K562 (cell line): ENCODE data around the gene ABHD18. TPM values are rescaled to one million over a fixed set of nuclear protein-coding genes. Genes with fewer than 3 reads are reported as not detected.
A peak's percentile ranks its signal among the peaks of the same experiment; 100 is the strongest.

ENCODE experiments used
- BCLAF1 ChIP-seq, 2 experiments: fragments of 450-650 bp in 1 of 2; IDR thresholded peaks; 2 replicates each; pipeline ENCODE4 v1.6.1; 2011 to 2017; ENCODE audit warnings: low read depth in 2 of 2, antibody characterized with exemption in 1 of 2, borderline replicate concordance in 1 of 2, low read length in 1 of 2, mild to moderate bottlenecking in 1 of 2, mixed read lengths in 1 of 2; ENCODE audit not compliant: control insufficient read depth in 1 of 2
- CBFB ChIP-seq: sonication (generic); formaldehyde crosslinking; IDR thresholded peaks from 2 replicates; pipeline ENCODE4 v1.4.0; 2020; ENCODE audit warnings: mild to moderate bottlenecking, missing genetic modification reagents
- CUX1 ChIP-seq: fragments of 200-800 bp; sonication (Bioruptor generic); IDR thresholded peaks from 2 replicates; pipeline ENCODE4 v1.6.1; 2016; ENCODE audit warnings: missing genetic modification characterization, missing compliant biosample characterization
- GATAD2A ChIP-seq: fragments of 450-650 bp; IDR thresholded peaks from 2 replicates; pipeline ENCODE4 v1.6.1; 2017
- HNRNPL ChIP-seq: fragments of 200-400 bp; formaldehyde crosslinking; IDR thresholded peaks from 2 replicates; pipeline ENCODE4 v1.6.1; 2017; ENCODE audit warnings: low read depth, mild to moderate bottlenecking, low read length
- LCOR ChIP-seq: sonication (generic); formaldehyde crosslinking; IDR thresholded peaks from 2 replicates; pipeline ENCODE4 v1.8.0; 2022; ENCODE audit warnings: mild to moderate bottlenecking, missing genetic modification reagents
- MYNN ChIP-seq, 2 experiments: sonication (generic); formaldehyde crosslinking in 1 of 2; IDR thresholded peaks; 2 replicates each; pipeline versions ENCODE4 v1.5.0 to v1.6.1; 2016 to 2020; ENCODE audit warnings: antibody characterized with exemption in 1 of 2, missing genetic modification reagents in 1 of 2
- NONO ChIP-seq, 2 experiments: fragments of 200-400 bp in 1 of 2; fragments of 450-650 bp in 1 of 2; formaldehyde crosslinking in 1 of 2; IDR thresholded peaks; 2 replicates each; pipeline ENCODE4 v1.6.1; 2017; ENCODE audit warnings: low read depth in 2 of 2, mild to moderate bottlenecking in 2 of 2, moderate library complexity in 2 of 2, low read length in 1 of 2
- NR4A1 ChIP-seq, 2 experiments: fragments of 250-450 bp in 1 of 2; fragments of 450-650 bp in 1 of 2; sonication (Bioruptor Pico) in 1 of 2; IDR thresholded peaks; 2 replicates each; pipeline versions ENCODE4 v1.4.0 to v1.6.1; 2016 to 2020; ENCODE audit warnings: mild to moderate bottlenecking in 2 of 2, missing compliant biosample characterization in 1 of 2, missing genetic modification characterization in 1 of 2, moderate library complexity in 1 of 2
- POLR2G ChIP-seq: fragments of 200-400 bp; formaldehyde crosslinking; IDR thresholded peaks from 2 replicates; pipeline ENCODE4 v1.6.1; 2017; ENCODE audit warnings: low read depth, mild to moderate bottlenecking, antibody characterized with exemption, low read length, moderate library complexity
- SFPQ ChIP-seq: fragments of 200-400 bp; formaldehyde crosslinking; IDR thresholded peaks from 2 replicates; pipeline ENCODE4 v1.6.1; 2017; ENCODE audit warnings: mild to moderate bottlenecking, low read depth, low read length, moderate library complexity
- SNIP1 ChIP-seq: fragments of 450-650 bp; IDR thresholded peaks from 2 replicates; pipeline ENCODE4 v1.7.1; 2017; ENCODE audit warnings: low read depth, mild to moderate bottlenecking
- ZNF124 ChIP-seq: sonication (generic); formaldehyde crosslinking; IDR thresholded peaks from 2 replicates; pipeline ENCODE4 v1.8.1; 2022; ENCODE audit warnings: missing genetic modification reagents
- ZNF79 ChIP-seq: fragments of 250-450 bp; sonication (Bioruptor Pico); IDR thresholded peaks from 2 replicates; pipeline ENCODE4 v1.4.0; 2020; ENCODE audit warnings: low read depth, mild to moderate bottlenecking, moderate library complexity
- ZSCAN32 ChIP-seq: fragments of 450-650 bp; formaldehyde crosslinking; IDR thresholded peaks from 2 replicates; pipeline ENCODE4 v1.4.0; 2020; ENCODE audit warnings: mild to moderate bottlenecking, moderate library complexity
- polyA plus RNA-seq, 8 experiments: library from polyadenylated mRNA; depleted of rRNA in 4 of 8; stranded (reverse) in 5 of 8; unstranded in 3 of 8; fragments of >200 nt; fragmentation: Nextera tagmentation in 2 of 8; fragmentation: Illumina TruSeq in 1 of 8; extraction: Ambion mirVana in 2 of 8; extraction: Trizol in 1 of 8; gene quantifications; 2 replicates each; pipeline versions ENCODE4 v1.2.1 to v1.2.3, GENCODE V29; 2011 to 2014; ENCODE audit warnings: inconsistent platforms in 1 of 8, missing spikeins in 1 of 8
- total RNA-seq, 7 experiments: library from RNA; depleted of rRNA in 6 of 7; stranded (reverse); fragments of >200 nt in 6 of 7; fragmentation: Illumina TruSeq in 2 of 7; extraction: Trizol in 2 of 7; gene quantifications; 2 replicates each; pipeline versions ENCODE4 v1.2.1 to v1.2.3, GENCODE V29; 2011 to 2021; ENCODE audit warnings: low replicate concordance in 1 of 7

ABHD18 gene
- total and polyA plus RNA-seq, 9 of the 15 experiments (the other 6 are each of a cell fraction or from before 2014, with no cell fraction given) = 6.1 to 25.0 (median 16.0) TPM

GRCh38 chr4:128060699-128061565, 95.7 kb downstream of the ABHD18 start, which contains the start of gene LARP1B (continued):
- no peak for TF ChIP-seq CUX1 (CRISPR knock-in tag)
- no peak for TF ChIP-seq ZNF79 (CRISPR knock-in tag)
- TF ChIP-seq SFPQ = no peak
- no peak for TF ChIP-seq LCOR (CRISPR knock-in tag)
- 0 out of 2 replicates have a peak, but pooled peaks have one; percentile 35 for TF ChIP-seq NR4A1 (CRISPR knock-in tag; IDR thresholded peaks at IDR 0.05)
- 0 out of 2 replicates have a peak, but pooled peaks have one; percentile 61 for TF ChIP-seq NR4A1 (tag; IDR thresholded peaks at IDR 0.05)
- TF ChIP-seq POLR2G = peak; percentile 97
- no peak for TF ChIP-seq ZSCAN32 (CRISPR knock-in tag)
- no peak for TF ChIP-seq ZNF124 (CRISPR knock-in tag)
- peak; percentile 87 to 89 for TF ChIP-seq NONO (IDR thresholded peaks at IDR 0.05; ENCODE audit: low read depth in 2 of 2, low read length in 1 of 2)
- peak; percentile 59; the same call in 1 of the 2 replicates for TF ChIP-seq MYNN (IDR thresholded peaks at IDR 0.05)
- no peak for TF ChIP-seq MYNN (CRISPR knock-in tag; IDR thresholded peaks at IDR 0.05)
- TF ChIP-seq BCLAF1 (IDR thresholded peaks at IDR 0.05; ENCODE audit: borderline replicate concordance in 1 of 2, control insufficient read depth in 1 of 2, low read depth in 2 of 2, low read length in 1 of 2) = 0 out of 4 replicates have a peak, but pooled peaks of 1 of the 2 experiments have one; percentile 33
- TF ChIP-seq SNIP1 = no peak
- no peak for TF ChIP-seq GATAD2A
- TF ChIP-seq CBFB = no peak
- peak; percentile 95 for TF ChIP-seq HNRNPL
